SU-DHL-6 (cell line): Measurements from ENCODE around the gene PDE3A.

ENCODE experiments used
- H2AFZ ChIP-seq: fragments of 200-600 bp; sonication (generic); 2 replicates; pipeline ENCODE4 v1.6.1; 2014; ENCODE audit warnings: low read depth, mild to moderate bottlenecking, moderate library complexity, mixed read lengths, antibody characterized with exemption, low read length; ENCODE audit not compliant: severe bottlenecking
- H3F3A ChIP-seq: fragments of 200-600 bp; shearing (Covaris generic); 2 replicates; pipeline ENCODE4 v1.6.0; 2016; ENCODE audit warnings: antibody characterized with exemption, mild to moderate bottlenecking; ENCODE audit not compliant: insufficient read depth
- H3K27ac ChIP-seq: fragments of 200-600 bp; sonication (generic); 2 replicates; pipeline ENCODE4 v1.5.1; 2016; ENCODE audit warnings: low read depth, mild to moderate bottlenecking, low read length, moderate library complexity, mixed read lengths
- H3K27me3 ChIP-seq: fragments of 200-600 bp; sonication (generic), shearing (Covaris generic); 2 replicates; pipeline ENCODE4 v1.6.0; 2014; ENCODE audit warnings: mild to moderate bottlenecking, low read length
- H3K36me3 ChIP-seq: fragments of 200-600 bp; sonication (generic); 2 replicates; pipeline ENCODE4 v1.6.1; 2014; ENCODE audit warnings: mild to moderate bottlenecking, low read length, mixed read lengths
- H3K4me2 ChIP-seq: fragments of 300-600, 200-600 bp; shearing (Covaris generic), sonication (generic); 2 replicates; pipeline ENCODE4 v1.6.0; 2014; ENCODE audit warnings: low read length, low read depth, mild to moderate bottlenecking; ENCODE audit not compliant: poor library complexity, severe bottlenecking
- H3K4me3 ChIP-seq: fragments of 200-600 bp; sonication (generic); 2 replicates; pipeline ENCODE4 v1.5.1; 2014; ENCODE audit warnings: antibody characterized with exemption, low read length, mild to moderate bottlenecking, mixed read lengths; ENCODE audit not compliant: insufficient read depth, poor library complexity, severe bottlenecking
- H3K79me2 ChIP-seq: fragments of 200-600 bp; sonication (generic); 2 replicates; pipeline ENCODE4 v1.6.1; 2014; ENCODE audit warnings: mild to moderate bottlenecking, low read length, moderate library complexity; ENCODE audit not compliant: insufficient read depth
- H3K9ac ChIP-seq: fragments of 200-600 bp; sonication (generic); 2 replicates; pipeline ENCODE4 v1.7.0; 2014; ENCODE audit warnings: mild to moderate bottlenecking, low read length
- H3K9me2 ChIP-seq: fragments of 200-600 bp; sonication (generic); replicated peaks from 2 replicates; pipeline ENCODE4 v1.6.1; 2014; ENCODE audit warnings: low read length; ENCODE audit not compliant: insufficient read depth
- H3K9me3 ChIP-seq: fragments of 200-600 bp; sonication (generic); 2 replicates; pipeline ENCODE4 v1.6.1; 2014; ENCODE audit warnings: low read length, mixed read lengths; ENCODE audit not compliant: insufficient read depth
- H4K20me1 ChIP-seq: fragments of 200-600 bp; sonication (generic); 2 replicates; pipeline ENCODE4 v1.6.1; 2014; ENCODE audit warnings: low read depth, mild to moderate bottlenecking, antibody characterized with exemption, low read length, moderate library complexity, mixed read lengths
- CTCF ChIP-seq: fragments of 200-600 bp; sonication (generic); IDR thresholded peaks from one replicate; pipeline ENCODE4 v1.5.1; 2017; ENCODE audit warnings: antibody characterized with exemption, mild to moderate bottlenecking, low read length, moderate library complexity; ENCODE audit not compliant: insufficient read depth, poor library complexity, severe bottlenecking
- EZH2phosphoT487 ChIP-seq: fragments of 200-600 bp; sonication (generic), shearing (Covaris generic); conservative IDR thresholded peaks from 2 replicates; pipeline ENCODE4 v1.6.1; 2018; ENCODE audit warnings: mild to moderate bottlenecking, antibody characterized with exemption, low read length, moderate library complexity, mixed read lengths

The PDE3A gene

GRCh38 chr12:20588042-20588441 lies 219.7 kb downstream of the PDE3A start:
- no peak overlapping the region for H2AFZ ChIP-seq
- H3K9me3 ChIP-seq: no peaks in the 10 kb centered on the region
- H3K79me2 ChIP-seq: no peaks in the 10 kb centered on the region
- no peak overlapping the region for H3K9ac ChIP-seq
- H4K20me1 ChIP-seq: no peaks in the 10 kb centered on the region
- H3K9me2 ChIP-seq: no peaks in the 10 kb centered on the region
- TF ChIP-seq EZH2phosphoT487: no peak
- TF ChIP-seq CTCF: no peak
- no peaks in the 10 kb centered on the region for H3F3A ChIP-seq
- no peaks in the 10 kb centered on the region for H3K27me3 ChIP-seq
- H3K4me2 ChIP-seq: no peak overlapping the region
- no peaks in the 10 kb centered on the region for H3K36me3 ChIP-seq
- no peak overlapping the region for H3K4me3 ChIP-seq
- no peak overlapping the region for H3K27ac ChIP-seq

GRCh38 chr12:20590570-20590969 lies 222.2 kb downstream of the PDE3A start:
- no peak overlapping the region for H3K27ac ChIP-seq
- no peaks in the 10 kb centered on the region for H3K36me3 ChIP-seq
- no peaks in the 10 kb centered on the region for H3K9me2 ChIP-seq
- H4K20me1 ChIP-seq: no peaks in the 10 kb centered on the region
- no peaks in the 10 kb centered on the region for H3K27me3 ChIP-seq
- no peak overlapping the region for H3K4me3 ChIP-seq
- TF ChIP-seq EZH2phosphoT487: no peak
- no peak for TF ChIP-seq CTCF
- no peaks in the 10 kb centered on the region for H3F3A ChIP-seq
- H3K4me2 ChIP-seq: no peak overlapping the region
- no peaks in the 10 kb centered on the region for H3K79me2 ChIP-seq
- no peaks in the 10 kb centered on the region for H3K9me3 ChIP-seq
- H3K9ac ChIP-seq: no peak overlapping the region
- no peak overlapping the region for H2AFZ ChIP-seq

GRCh38 chr12:20592556-20592955 lies 224.2 kb downstream of the PDE3A start:
- H3F3A ChIP-seq: no peaks in the 10 kb centered on the region
- no peaks in the 10 kb centered on the region for H3K9me3 ChIP-seq
- no peaks in the 10 kb centered on the region for H3K27me3 ChIP-seq
- no peaks in the 10 kb centered on the region for H3K36me3 ChIP-seq
- no peaks in the 10 kb centered on the region for H4K20me1 ChIP-seq
- no peak overlapping the region for H3K4me3 ChIP-seq
- no peak overlapping the region for H2AFZ ChIP-seq
- H3K27ac ChIP-seq: no peak overlapping the region
- no peaks in the 10 kb centered on the region for H3K79me2 ChIP-seq
- H3K9ac ChIP-seq: no peak overlapping the region
- H3K9me2 ChIP-seq: no peaks in the 10 kb centered on the region
- H3K4me2 ChIP-seq: no peak overlapping the region
- TF ChIP-seq CTCF (no peak), EZH2phosphoT487 (no peak)

- Histone ChIP-seq H3K9me2 (no peaks in the 10 kb centered on the region), H3K27ac (no peak overlapping the region), H3K79me2 (no peaks in the 10 kb centered on the region), H2AFZ (no peak overlapping the region), H3K4me3 (no peak overlapping the region), H3K9ac (no peak overlapping the region), H3K27me3 (no peaks in the 10 kb centered on the region), H3F3A (no peaks in the 10 kb centered on the region), H3K4me2 (no peak overlapping the region), H3K36me3 (no peaks in the 10 kb centered on the region), H4K20me1 (no peaks in the 10 kb centered on the region), H3K9me3 (no peaks in the 10 kb centered on the region)
- TF ChIP-seq EZH2phosphoT487: no peak
- no peak for TF ChIP-seq CTCF
These were observed 225.3 kb downstream of the PDE3A start for GRCh38 chr12:20593611-20594010.
